AG04449 (cell line): ENCODE data around the gene IL1B.
A peak's percentile ranks its signal among the peaks of the same experiment; 100 is the strongest.

Experiments
- CTCF ChIA-PET: fragments of 350-600 bp; formaldehyde crosslinking; extraction: SDS; loops from one replicate; lab custom pipeline; 2021; ENCODE audit warnings: antibody characterized with exemption; lab: Yijun Ruan, JAX
- POLR2A ChIA-PET: fragments of 400-600, 350-600 bp; formaldehyde crosslinking; extraction: SDS; loops from one replicate; lab custom pipeline; 2020; ENCODE audit warnings: antibody characterized with exemption, inconsistent platforms; lab: Yijun Ruan, JAX
- DNase-seq: peaks from one replicate; pipeline ENCODE4 v3.0.0-alpha.2; 2010; ENCODE audit warnings: low read depth, low spot score
- H3K4me3 ChIP-seq: 2 replicates; pipeline ENCODE4 v1.5.1; 2011; ENCODE audit warnings: low read depth, mild to moderate bottlenecking, control low read depth, low read length
- TF ChIP-seq, protein P1 (sequence below): IDR thresholded peaks from one replicate; pipeline ENCODE4 v1.5.1; 2011; ENCODE audit warnings: mild to moderate bottlenecking, moderate library complexity, low read length, control low read depth, inconsistent platforms; ENCODE audit not compliant: insufficient read depth; ENCODE audit errors: missing control alignments

Gene IL1B

DNA sequence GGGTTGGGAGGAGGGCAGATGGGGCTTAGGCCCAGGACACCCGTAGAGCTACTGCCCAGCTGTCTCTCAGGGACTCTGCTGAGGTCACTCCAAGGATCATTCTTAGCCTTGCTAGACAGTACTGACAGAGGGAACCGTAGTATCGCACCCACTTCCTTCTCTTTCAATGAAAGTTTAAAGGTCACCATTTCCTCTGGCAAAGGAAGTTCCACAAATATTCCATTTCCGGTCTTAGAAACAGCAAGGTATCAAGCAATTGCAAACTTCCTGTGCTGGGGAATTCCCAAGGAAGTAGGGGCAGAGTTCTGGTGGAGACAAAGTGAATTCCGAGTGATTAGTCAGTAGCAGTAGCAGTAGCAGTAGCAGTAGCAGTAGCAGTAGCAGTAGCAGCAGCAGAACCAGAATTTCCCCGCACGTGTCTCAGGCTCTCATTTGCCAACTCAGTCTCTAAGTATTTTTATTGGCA is 24.7 kb downstream of the IL1B start:
- no peak overlapping the region for H3K4me3 ChIP-seq
- TF ChIP-seq, protein P1, sequence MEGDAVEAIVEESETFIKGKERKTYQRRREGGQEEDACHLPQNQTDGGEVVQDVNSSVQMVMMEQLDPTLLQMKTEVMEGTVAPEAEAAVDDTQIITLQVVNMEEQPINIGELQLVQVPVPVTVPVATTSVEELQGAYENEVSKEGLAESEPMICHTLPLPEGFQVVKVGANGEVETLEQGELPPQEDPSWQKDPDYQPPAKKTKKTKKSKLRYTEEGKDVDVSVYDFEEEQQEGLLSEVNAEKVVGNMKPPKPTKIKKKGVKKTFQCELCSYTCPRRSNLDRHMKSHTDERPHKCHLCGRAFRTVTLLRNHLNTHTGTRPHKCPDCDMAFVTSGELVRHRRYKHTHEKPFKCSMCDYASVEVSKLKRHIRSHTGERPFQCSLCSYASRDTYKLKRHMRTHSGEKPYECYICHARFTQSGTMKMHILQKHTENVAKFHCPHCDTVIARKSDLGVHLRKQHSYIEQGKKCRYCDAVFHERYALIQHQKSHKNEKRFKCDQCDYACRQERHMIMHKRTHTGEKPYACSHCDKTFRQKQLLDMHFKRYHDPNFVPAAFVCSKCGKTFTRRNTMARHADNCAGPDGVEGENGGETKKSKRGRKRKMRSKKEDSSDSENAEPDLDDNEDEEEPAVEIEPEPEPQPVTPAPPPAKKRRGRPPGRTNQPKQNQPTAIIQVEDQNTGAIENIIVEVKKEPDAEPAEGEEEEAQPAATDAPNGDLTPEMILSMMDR = no peak
- DNase-seq = peak; percentile 37
- ChIA-PET POLR2A (no interaction called here), CTCF (interaction anchor here (0.6 to 1.0 kb wide), 3 partner anchors 16 to 73 kb away, joined by 3 read pairs; no protein-coding TSS in a partner anchor)

DNA sequence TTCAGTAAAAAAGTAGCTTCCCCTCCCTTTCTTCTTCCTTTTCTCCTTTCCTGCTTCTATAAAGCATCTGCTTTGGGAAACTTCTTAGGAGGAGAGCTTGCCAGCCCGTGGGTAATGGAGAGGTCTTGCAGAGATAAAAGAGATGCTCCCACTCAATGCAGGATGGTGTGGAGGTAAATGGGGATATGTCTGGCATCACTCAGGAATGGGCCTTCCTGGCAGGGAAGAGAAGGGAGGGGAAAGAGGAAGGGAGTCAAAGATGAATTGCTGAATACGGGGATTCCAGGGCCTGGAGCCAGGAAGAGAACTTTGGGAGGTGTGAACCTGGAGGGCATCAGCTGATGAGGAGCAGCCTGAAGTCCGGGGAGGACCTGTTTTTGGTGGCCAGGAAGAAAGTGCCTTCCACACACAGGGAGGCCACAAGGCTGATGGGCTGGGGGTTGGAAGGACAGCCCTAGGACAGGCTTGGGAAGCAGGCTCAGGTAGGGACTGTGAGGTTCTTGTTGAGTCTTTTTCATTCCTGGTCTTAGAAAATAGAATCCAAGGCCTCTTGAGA is 25.2 kb downstream of the IL1B start:
- H3K4me3 ChIP-seq = no peak overlapping the region
- ChIA-PET POLR2A (no interaction called here), CTCF (interaction anchor here (0.7 kb wide), 1 partner anchor 18 kb away, joined by 3 read pairs; no protein-coding TSS in a partner anchor)
- no peak for DNase-seq
- TF ChIP-seq, protein P1 = no peak

DNA sequence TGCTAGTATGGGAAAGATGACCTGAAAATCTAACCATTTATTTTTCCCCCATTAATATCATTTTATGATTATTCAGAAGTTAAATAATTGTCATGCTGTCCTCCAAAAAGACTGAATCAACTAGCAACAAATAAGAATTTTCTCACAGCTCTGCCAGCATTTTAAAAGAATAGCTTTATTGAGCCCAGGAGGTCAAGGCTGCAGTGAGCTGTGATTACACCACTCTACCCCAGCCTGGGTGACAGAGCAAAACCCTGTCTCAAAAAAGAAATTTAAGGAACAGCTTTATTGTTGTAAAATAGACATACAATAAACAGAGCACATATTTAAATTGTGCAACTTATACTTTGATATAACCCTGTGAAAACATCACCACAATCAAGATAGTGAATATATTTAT is 27.5 kb downstream of the IL1B start:
- no peak overlapping the region for H3K4me3 ChIP-seq
- DNase-seq = no peak
- TF ChIP-seq, protein P1 = no peak
- CTCF ChIA-PET = interaction anchor here (1.4 kb wide), 1 partner anchor 60 kb away, joined by 5 read pairs; no protein-coding TSS in a partner anchor
- POLR2A ChIA-PET = no interaction called here

DNA sequence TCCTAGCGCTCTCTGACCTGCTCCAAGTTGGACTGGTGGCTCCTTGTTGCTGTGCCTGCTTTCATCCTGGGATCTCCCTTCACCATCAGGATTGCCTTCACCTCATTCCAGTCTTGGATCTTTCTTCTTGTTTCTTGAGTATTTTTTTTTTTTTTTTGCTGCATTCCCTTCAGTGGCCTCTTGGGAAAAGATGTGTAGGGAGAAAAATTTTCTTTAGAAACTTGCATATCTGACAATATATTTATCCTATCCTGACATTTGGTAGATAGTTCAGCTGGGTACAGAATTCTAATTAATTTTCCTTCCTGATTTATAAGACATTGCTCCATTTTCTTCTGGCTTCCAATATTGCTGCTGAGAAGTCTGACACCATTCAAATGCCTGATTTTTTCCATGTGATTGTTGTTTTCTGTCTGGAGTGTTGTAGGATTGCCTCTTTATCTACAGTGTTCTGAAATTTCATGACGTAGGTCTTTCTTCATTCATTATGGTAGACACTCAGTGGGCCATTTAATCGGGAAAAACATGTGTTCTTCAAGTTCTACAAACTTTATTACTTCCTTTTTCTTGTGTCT is 29.3 kb downstream of the IL1B start:
- no peak overlapping the region for H3K4me3 ChIP-seq
- no peak for DNase-seq
- POLR2A ChIA-PET = no interaction called here
- TF ChIP-seq, protein P1 = no peak
- CTCF ChIA-PET = no interaction called here

DNA sequence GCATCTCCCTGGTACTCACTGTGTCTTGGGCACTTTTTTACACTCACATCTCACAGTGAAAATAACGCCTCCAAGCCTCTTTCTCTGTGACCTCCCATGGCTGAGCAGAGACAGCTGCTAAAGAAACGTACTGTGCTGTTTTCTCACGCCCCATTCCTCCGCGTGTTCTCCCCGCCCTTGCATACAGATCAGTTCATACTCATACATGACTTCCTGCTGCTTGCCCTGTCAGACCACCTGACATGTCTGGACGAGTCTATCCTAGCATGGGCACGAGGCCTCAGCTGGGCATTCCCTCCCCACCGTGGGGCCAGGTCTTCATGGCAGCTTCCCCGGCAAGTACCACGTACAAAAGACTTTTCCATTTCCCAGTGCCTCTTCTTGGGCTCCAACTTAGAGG is 31.0 kb downstream of the IL1B start:
- ChIA-PET POLR2A (no interaction called here), CTCF (interaction anchor here (1.1 to 1.5 kb wide), 2 partner anchors 9 kb away, joined by 3 to 4 read pairs; no protein-coding TSS in a partner anchor)
- no peak overlapping the region for H3K4me3 ChIP-seq
- no peak for DNase-seq
- TF ChIP-seq, protein P1 = no peak
